Liver (tissue), 9 donors: ENCODE data around the gene SELL. TPM values are rescaled to one million over a fixed set of nuclear protein-coding genes. Genes with fewer than 3 reads are reported as not detected.

Experiments
- DNase-seq: peaks from one replicate; pipeline ENCODE4 v3.0.0-alpha.2; 2017; ENCODE audit warnings: low spot score
- H3K27ac ChIP-seq, 2 donors: one replicate each; pipeline ENCODE4 v1.7.0; 2013; ENCODE audit warnings: inconsistent platforms in 2 of 2, low read length in 2 of 2, control low read depth in 1 of 2, low read depth in 1 of 2, mild to moderate bottlenecking in 1 of 2
- H3K27me3 ChIP-seq, 4 donors: one replicate each; pipeline versions ENCODE4 v1.6.1 to v1.7.0; 2013; ENCODE audit warnings: low read length in 3 of 4, inconsistent platforms in 1 of 4, mild to moderate bottlenecking in 1 of 4, moderate library complexity in 1 of 4; ENCODE audit not compliant: control insufficient read depth in 4 of 4, insufficient read depth in 4 of 4
- H3K36me3 ChIP-seq, 4 donors: one replicate each; pipeline versions ENCODE4 v1.6.1 to v1.7.0; 2013; ENCODE audit warnings: low read length in 3 of 4, mild to moderate bottlenecking in 3 of 4, low read depth in 1 of 4, moderate library complexity in 1 of 4; ENCODE audit not compliant: control insufficient read depth in 4 of 4, insufficient read depth in 3 of 4
- H3K4me1 ChIP-seq, 4 donors: one replicate each; pipeline versions ENCODE4 v1.6.1 to v1.7.0; 2013; ENCODE audit warnings: low read length in 3 of 4, mild to moderate bottlenecking in 3 of 4, moderate library complexity in 1 of 4; ENCODE audit not compliant: control insufficient read depth in 4 of 4, insufficient read depth in 4 of 4
- H3K4me3 ChIP-seq, 3 donors: one replicate each; pipeline versions ENCODE4 v1.6.1 to v1.7.0; 2013; ENCODE audit warnings: low read length in 3 of 3, control low read depth in 1 of 3, low read depth in 1 of 3, mild to moderate bottlenecking in 1 of 3
- H3K9ac ChIP-seq, 2 donors: one replicate each; pipeline ENCODE4 v1.7.0; 2013; ENCODE audit warnings: low read length in 2 of 2, mild to moderate bottlenecking in 2 of 2, moderate library complexity in 2 of 2, control low read depth in 1 of 2, low read depth in 1 of 2
- H3K9me3 ChIP-seq, 4 donors: one replicate each; pipeline versions ENCODE4 v1.6.1 to v1.7.0; 2013; ENCODE audit warnings: low read length in 3 of 4; ENCODE audit not compliant: control insufficient read depth in 4 of 4
- EGR1 ChIP-seq, 2 donors: IDR thresholded peaks; 2 replicates each; pipeline ENCODE4 v1.6.1; 2016 to 2018; ENCODE audit warnings: antibody characterized with exemption in 2 of 2, low read depth in 2 of 2
- FOXA1 ChIP-seq: IDR thresholded peaks from 2 replicates; pipeline ENCODE4 v1.6.1; 2016; ENCODE audit warnings: antibody characterized with exemption
- FOXA2 ChIP-seq: IDR thresholded peaks from 2 replicates; pipeline ENCODE4 v1.6.1; 2016; ENCODE audit warnings: antibody characterized with exemption
- GABPA ChIP-seq, 2 donors: IDR thresholded peaks in 1 of 2; conservative IDR thresholded peaks in 1 of 2; 2 replicates each; pipeline ENCODE4 v1.6.1; 2016; ENCODE audit warnings: antibody characterized with exemption in 2 of 2, mild to moderate bottlenecking in 1 of 2, moderate library complexity in 1 of 2
- HNF4A ChIP-seq, 2 donors: conservative IDR thresholded peaks; 2 replicates each; pipeline ENCODE4 v1.6.1; 2016; ENCODE audit warnings: antibody characterized with exemption in 2 of 2, mild to moderate bottlenecking in 2 of 2
- HNF4G ChIP-seq: IDR thresholded peaks from 2 replicates; pipeline ENCODE4 v1.6.1; 2016; ENCODE audit warnings: antibody characterized with exemption
- RAD21 ChIP-seq, 2 donors: IDR thresholded peaks; 2 replicates each; pipeline ENCODE4 v1.6.1; 2016; ENCODE audit warnings: antibody characterized with exemption in 2 of 2, mild to moderate bottlenecking in 2 of 2
- RXRA ChIP-seq, 2 donors: IDR thresholded peaks; 2 replicates each; pipeline ENCODE4 v1.6.1; 2017 to 2018; ENCODE audit warnings: antibody characterized with exemption in 2 of 2, mild to moderate bottlenecking in 1 of 2
- SP1 ChIP-seq: IDR thresholded peaks from 2 replicates; pipeline ENCODE4 v1.6.1; 2018; ENCODE audit warnings: antibody characterized with exemption, mild to moderate bottlenecking
- TAF1 ChIP-seq: conservative IDR thresholded peaks from 2 replicates; pipeline ENCODE4 v1.6.1; 2016; ENCODE audit warnings: antibody characterized with exemption, mild to moderate bottlenecking
- WGBS: extraction: QIAGEN DNeasy Blood & Tissue Kit; methylation state at CpG from one replicate; pipeline ENCODE4 v1.1.7; 2013; 5-methylcytosine and 5-hydroxymethylcytosine counted together
- polyA plus RNA-seq, 2 donors: library from polyadenylated mRNA; stranded (reverse) in 1 of 2; unstranded in 1 of 2; fragments of 200-250 nt in 1 of 2; fragments of >200 nt in 1 of 2; fragmentation: Nextera tagmentation in 1 of 2; extraction: Ambion mirVana in 1 of 2; gene quantifications; one replicate each; pipeline versions ENCODE4 v1.2.1 to v1.2.3, GENCODE V29; 2013 to 2015
- total RNA-seq, 2 donors: library from RNA; depleted of rRNA; stranded (reverse); fragments of >200 nt; gene quantifications; one replicate each; pipeline ENCODE4 v1.2.3, GENCODE V29; 2014
- TF ChIP-seq, protein P1 (sequence below): IDR thresholded peaks from 2 replicates; pipeline ENCODE4 v1.6.1; 2016; ENCODE audit warnings: antibody characterized with exemption
- TF ChIP-seq, protein P2 (sequence below): IDR thresholded peaks from 2 replicates; pipeline ENCODE4 v1.6.1; 2016; ENCODE audit warnings: antibody characterized with exemption, mild to moderate bottlenecking
- TF ChIP-seq, protein P3 (sequence below): IDR thresholded peaks from 2 replicates; pipeline ENCODE4 v1.6.1; 2016; ENCODE audit warnings: antibody characterized with exemption
- TF ChIP-seq, protein P4 (sequence below): IDR thresholded peaks from 2 replicates; pipeline ENCODE4 v1.6.1; 2016; ENCODE audit warnings: antibody characterized with exemption
- donor health status: healthy.
- donor health status: healthy.
- donor health status: healthy.
- donor health status: healthy.
- donor health status: healthy.

The SELL gene
- total and polyA plus RNA-seq, 4 donors = 1.5 to 9.9 (median 4.8) TPM

DNA sequence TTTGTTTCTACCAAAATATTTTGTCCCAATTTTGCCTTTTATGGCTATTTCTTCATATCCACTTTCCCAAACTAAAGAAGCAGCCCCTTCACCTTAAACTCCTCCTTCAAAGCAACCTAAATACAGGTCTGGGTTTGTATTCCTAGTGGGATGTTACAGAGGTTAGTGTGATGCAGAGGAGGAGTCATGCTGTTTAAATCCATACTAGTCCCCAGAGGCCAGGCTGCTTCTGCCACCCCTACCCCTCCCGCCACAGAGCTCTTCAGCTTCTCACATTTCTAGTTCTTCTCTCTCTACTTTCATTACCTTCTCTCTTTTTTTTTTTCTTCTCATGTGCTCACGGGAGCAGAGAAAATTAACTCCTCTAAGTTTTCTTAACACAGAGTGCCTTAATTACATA, 29.3 kb downstream of the SELL start (continued):
- TF ChIP-seq, protein P1, sequence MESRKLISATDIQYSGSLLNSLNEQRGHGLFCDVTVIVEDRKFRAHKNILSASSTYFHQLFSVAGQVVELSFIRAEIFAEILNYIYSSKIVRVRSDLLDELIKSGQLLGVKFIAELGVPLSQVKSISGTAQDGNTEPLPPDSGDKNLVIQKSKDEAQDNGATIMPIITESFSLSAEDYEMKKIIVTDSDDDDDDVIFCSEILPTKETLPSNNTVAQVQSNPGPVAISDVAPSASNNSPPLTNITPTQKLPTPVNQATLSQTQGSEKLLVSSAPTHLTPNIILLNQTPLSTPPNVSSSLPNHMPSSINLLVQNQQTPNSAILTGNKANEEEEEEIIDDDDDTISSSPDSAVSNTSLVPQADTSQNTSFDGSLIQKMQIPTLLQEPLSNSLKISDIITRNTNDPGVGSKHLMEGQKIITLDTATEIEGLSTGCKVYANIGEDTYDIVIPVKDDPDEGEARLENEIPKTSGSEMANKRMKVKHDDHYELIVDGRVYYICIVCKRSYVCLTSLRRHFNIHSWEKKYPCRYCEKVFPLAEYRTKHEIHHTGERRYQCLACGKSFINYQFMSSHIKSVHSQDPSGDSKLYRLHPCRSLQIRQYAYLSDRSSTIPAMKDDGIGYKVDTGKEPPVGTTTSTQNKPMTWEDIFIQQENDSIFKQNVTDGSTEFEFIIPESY = no peak
- no peak for TF ChIP-seq RXRA (IDR thresholded peaks at IDR 0.05)

DNA sequence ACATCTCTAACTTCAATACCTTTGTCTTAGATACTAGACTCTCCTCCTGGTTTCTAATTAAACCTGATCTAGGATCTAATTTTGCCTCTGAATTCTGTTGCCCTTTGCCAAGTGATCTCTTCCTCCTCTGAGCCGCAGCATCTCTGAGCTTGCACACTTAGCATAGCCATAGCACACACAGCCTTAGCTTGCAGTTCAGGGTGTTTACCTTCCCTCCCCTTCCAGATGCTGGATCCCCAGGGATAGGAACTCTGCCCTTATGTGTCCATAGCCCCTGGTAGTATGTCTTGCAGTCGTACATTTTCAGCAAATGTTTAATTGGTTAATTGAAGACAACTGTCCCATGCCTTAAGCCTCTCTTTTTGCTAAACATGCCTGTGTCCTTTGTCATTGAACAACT, 30.3 kb downstream of the SELL start:
- Histone ChIP-seq H3K27ac (no peak overlapping the region), H3K4me3 (no peak overlapping the region), H3K4me1 (no peaks in the 10 kb centered on the region), H3K36me3 (no peaks in the 10 kb centered on the region), H3K27me3 (peaks cover 0 to 3% (median 0%) of the 10 kb centered on the region in 4 donors), H3K9ac (no peak overlapping the region), H3K9me3 (no peaks in the 10 kb centered on the region)
- TF ChIP-seq, protein P1 = no peak
- TF ChIP-seq, protein P2, sequence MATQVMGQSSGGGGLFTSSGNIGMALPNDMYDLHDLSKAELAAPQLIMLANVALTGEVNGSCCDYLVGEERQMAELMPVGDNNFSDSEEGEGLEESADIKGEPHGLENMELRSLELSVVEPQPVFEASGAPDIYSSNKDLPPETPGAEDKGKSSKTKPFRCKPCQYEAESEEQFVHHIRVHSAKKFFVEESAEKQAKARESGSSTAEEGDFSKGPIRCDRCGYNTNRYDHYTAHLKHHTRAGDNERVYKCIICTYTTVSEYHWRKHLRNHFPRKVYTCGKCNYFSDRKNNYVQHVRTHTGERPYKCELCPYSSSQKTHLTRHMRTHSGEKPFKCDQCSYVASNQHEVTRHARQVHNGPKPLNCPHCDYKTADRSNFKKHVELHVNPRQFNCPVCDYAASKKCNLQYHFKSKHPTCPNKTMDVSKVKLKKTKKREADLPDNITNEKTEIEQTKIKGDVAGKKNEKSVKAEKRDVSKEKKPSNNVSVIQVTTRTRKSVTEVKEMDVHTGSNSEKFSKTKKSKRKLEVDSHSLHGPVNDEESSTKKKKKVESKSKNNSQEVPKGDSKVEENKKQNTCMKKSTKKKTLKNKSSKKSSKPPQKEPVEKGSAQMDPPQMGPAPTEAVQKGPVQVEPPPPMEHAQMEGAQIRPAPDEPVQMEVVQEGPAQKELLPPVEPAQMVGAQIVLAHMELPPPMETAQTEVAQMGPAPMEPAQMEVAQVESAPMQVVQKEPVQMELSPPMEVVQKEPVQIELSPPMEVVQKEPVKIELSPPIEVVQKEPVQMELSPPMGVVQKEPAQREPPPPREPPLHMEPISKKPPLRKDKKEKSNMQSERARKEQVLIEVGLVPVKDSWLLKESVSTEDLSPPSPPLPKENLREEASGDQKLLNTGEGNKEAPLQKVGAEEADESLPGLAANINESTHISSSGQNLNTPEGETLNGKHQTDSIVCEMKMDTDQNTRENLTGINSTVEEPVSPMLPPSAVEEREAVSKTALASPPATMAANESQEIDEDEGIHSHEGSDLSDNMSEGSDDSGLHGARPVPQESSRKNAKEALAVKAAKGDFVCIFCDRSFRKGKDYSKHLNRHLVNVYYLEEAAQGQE = no peak
- TF ChIP-seq FOXA2 = no peak
- TF ChIP-seq TAF1 = no peak
- TF ChIP-seq, protein P3, sequence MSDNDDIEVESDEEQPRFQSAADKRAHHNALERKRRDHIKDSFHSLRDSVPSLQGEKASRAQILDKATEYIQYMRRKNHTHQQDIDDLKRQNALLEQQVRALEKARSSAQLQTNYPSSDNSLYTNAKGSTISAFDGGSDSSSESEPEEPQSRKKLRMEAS = no peak
- TF ChIP-seq HNF4A (conservative IDR thresholded peaks at IDR 0.05) = no peak
- TF ChIP-seq RXRA (IDR thresholded peaks at IDR 0.05) = no peak
- TF ChIP-seq RAD21 (IDR thresholded peaks at IDR 0.05) = no peak
- no peak for TF ChIP-seq FOXA1
- TF ChIP-seq, protein P4, sequence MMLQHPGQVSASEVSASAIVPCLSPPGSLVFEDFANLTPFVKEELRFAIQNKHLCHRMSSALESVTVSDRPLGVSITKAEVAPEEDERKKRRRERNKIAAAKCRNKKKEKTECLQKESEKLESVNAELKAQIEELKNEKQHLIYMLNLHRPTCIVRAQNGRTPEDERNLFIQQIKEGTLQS = no peak
- no peak for TF ChIP-seq SP1
- no peak for TF ChIP-seq HNF4G
- 61% methylated on average over 2 of the region's 2 CpGs for WGBS
- no peak for DNase-seq

DNA sequence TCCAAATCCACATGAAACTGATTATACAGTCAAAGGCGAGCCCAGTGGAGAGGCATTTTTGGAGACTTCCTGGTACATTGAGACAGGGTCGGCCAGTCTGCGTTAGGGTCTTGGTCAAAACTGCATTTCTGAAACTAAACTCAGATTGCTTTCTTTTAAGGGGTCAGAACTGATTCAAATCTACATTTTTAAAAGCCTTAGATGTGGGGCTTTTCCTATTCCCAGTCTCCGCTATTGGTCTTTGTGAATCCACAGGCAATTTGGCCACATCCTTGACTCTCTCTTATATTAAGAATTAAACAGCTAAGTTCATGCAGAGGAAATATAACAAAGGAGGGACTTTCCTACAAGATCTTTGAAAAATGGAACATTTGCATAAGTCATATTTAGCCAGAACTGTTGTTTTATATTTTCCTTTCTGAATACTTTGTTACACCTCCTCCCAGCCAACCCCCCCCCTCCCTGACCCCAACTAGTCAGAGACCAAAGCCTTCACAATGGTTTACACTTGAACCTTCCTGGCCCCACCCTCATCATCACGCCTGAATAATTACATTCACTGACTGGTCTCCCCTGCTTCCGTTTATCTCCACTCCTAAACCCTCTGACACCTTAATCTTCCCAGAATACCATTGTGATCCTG, 30.9 kb downstream of the SELL start:
- no peak for TF ChIP-seq FOXA2
- TF ChIP-seq, protein P3 = no peak
- no peak for TF ChIP-seq FOXA1
- TF ChIP-seq HNF4A (conservative IDR thresholded peaks at IDR 0.05) = no peak
- TF ChIP-seq, protein P4 = no peak
- no peak for TF ChIP-seq TAF1
- TF ChIP-seq EGR1 (IDR thresholded peaks at IDR 0.05; ENCODE audit: low read depth in 2 of 2) = no peak
- TF ChIP-seq RAD21 (IDR thresholded peaks at IDR 0.05) = no peak
- TF ChIP-seq, protein P2 = no peak
- no peak for TF ChIP-seq HNF4G
- no peak for TF ChIP-seq GABPA (IDR thresholded peaks at IDR 0.05 in 1 of 2, conservative IDR thresholded peaks at IDR 0.05 in 1 of 2)
- peaks cover 0 to 3% (median 0%) of the 10 kb centered on the region in 4 donors for H3K27me3 ChIP-seq
- H3K9me3 ChIP-seq = no peaks in the 10 kb centered on the region
- no peak overlapping the region for H3K4me3 ChIP-seq
- no peak overlapping the region for H3K27ac ChIP-seq
- no peak overlapping the region for H3K9ac ChIP-seq
- no peak for DNase-seq
- H3K4me1 ChIP-seq = no peaks in the 10 kb centered on the region
- H3K36me3 ChIP-seq = no peaks in the 10 kb centered on the region
- WGBS = 65% methylated on average over 6 of the region's 6 CpGs
